Neuron (in vitro differentiated cells): ENCODE data around the gene ATP8B2.
"Not testable (repeated sequence)": the region's sequence is repeated elsewhere in the genome, so short reads cannot be mapped to it uniquely, and the experiment has no call there.

ENCODE experiments used
- H2AFZ ChIP-seq: one replicate; pipeline ENCODE4 v1.6.1; 2013; ENCODE audit warnings: low read depth, mild to moderate bottlenecking, inconsistent platforms, low read length, moderate library complexity
- H3K27me3 ChIP-seq: one replicate; pipeline ENCODE4 v1.6.1; 2013; ENCODE audit warnings: low read length; ENCODE audit not compliant: insufficient read depth
- H3K36me3 ChIP-seq: one replicate; pipeline ENCODE4 v1.6.1; 2013; ENCODE audit warnings: low read length; ENCODE audit not compliant: insufficient read depth
- H3K4me1 ChIP-seq: one replicate; pipeline ENCODE4 v1.6.1; 2013; ENCODE audit warnings: low read length; ENCODE audit not compliant: insufficient read depth
- H3K4me3 ChIP-seq: 2 replicates; pipeline ENCODE4 v1.5.1; 2013; ENCODE audit warnings: mild to moderate bottlenecking, low read length, moderate library complexity
- H3K9me3 ChIP-seq: one replicate; pipeline ENCODE4 v1.6.1; 2013; ENCODE audit warnings: low read length

Gene ATP8B2

GRCh38 chr1:154358519-154358918 is 33.2 kb downstream of the ATP8B2 start:
- H3K36me3 ChIP-seq, result no peaks in the 10 kb centered on the region
- H3K4me1 ChIP-seq, result peaks cover 7% of the 10 kb centered on the region
- H3K9me3 ChIP-seq, result no peaks in the 10 kb centered on the region
- H3K4me3 ChIP-seq, result no peak overlapping the region
- no peak overlapping the region for H2AFZ ChIP-seq
- no peaks in the 10 kb centered on the region for H3K27me3 ChIP-seq

GRCh38 chr1:154360288-154360687 is 35.0 kb downstream of the ATP8B2 start:
- Histone ChIP-seq H3K4me1 (no peaks in the 10 kb centered on the region), H3K36me3 (no peaks in the 10 kb centered on the region), H3K27me3 (no peaks in the 10 kb centered on the region), H3K4me3 (no peak overlapping the region), H2AFZ (no peak overlapping the region), H3K9me3 (no peaks in the 10 kb centered on the region)

GRCh38 chr1:154360881-154361280 is 35.6 kb downstream of the ATP8B2 start:
- H3K4me1 ChIP-seq, H3K36me3 ChIP-seq, H3K4me3 ChIP-seq, H3K27me3 ChIP-seq, H3K9me3 ChIP-seq, H2AFZ ChIP-seq: not testable (repeated sequence)

- Histone ChIP-seq H3K9me3 (no peaks in the 10 kb centered on the region), H3K4me3 (no peak overlapping the region), H3K4me1 (no peaks in the 10 kb centered on the region)
These were observed 36.0 kb downstream of the ATP8B2 start for GRCh38 chr1:154361357-154361756.

GRCh38 chr1:154371436-154371835 is 46.1 kb downstream of the ATP8B2 start:
- Histone ChIP-seq H3K4me1 (no peaks in the 10 kb centered on the region), H3K36me3 (no peaks in the 10 kb centered on the region), H3K27me3 (no peaks in the 10 kb centered on the region), H3K4me3 (no peak overlapping the region), H3K9me3 (no peaks in the 10 kb centered on the region), H2AFZ (no peak overlapping the region)

More at GRCh38 chr1:154361357-154361756, 36.0 kb downstream of the ATP8B2 start:
- no peaks in the 10 kb centered on the region for H3K27me3 ChIP-seq
- no peaks in the 10 kb centered on the region for H3K36me3 ChIP-seq
- no peak overlapping the region for H2AFZ ChIP-seq

GRCh38 chr1:154373777-154374357 is 48.5 kb downstream of the ATP8B2 start:
- not testable (repeated sequence) for H3K4me1 ChIP-seq, H2AFZ ChIP-seq, H3K9me3 ChIP-seq

GRCh38 chr1:154379301-154379700 is 54.0 kb downstream of the ATP8B2 start:
- no peak overlapping the region for H3K4me3 ChIP-seq
- no peaks in the 10 kb centered on the region for H3K27me3 ChIP-seq
- no peaks in the 10 kb centered on the region for H3K9me3 ChIP-seq
- no peak overlapping the region for H2AFZ ChIP-seq
- H3K36me3 ChIP-seq, result no peaks in the 10 kb centered on the region
- no peaks in the 10 kb centered on the region for H3K4me1 ChIP-seq

More at GRCh38 chr1:154373777-154374357, 48.5 kb downstream of the ATP8B2 start:
- not testable (repeated sequence) for H3K36me3 ChIP-seq, H3K4me3 ChIP-seq, H3K27me3 ChIP-seq

GRCh38 chr1:154384650-154385489 is 59.5 kb downstream of the ATP8B2 start:
- H3K36me3 ChIP-seq, result no peaks in the 10 kb centered on the region

GRCh38 chr1:154386643-154387352 is 61.5 kb downstream of the ATP8B2 start:
- no peaks in the 10 kb centered on the region for H3K36me3 ChIP-seq
- H3K27me3 ChIP-seq, result no peaks in the 10 kb centered on the region
- no peak overlapping the region for H3K4me3 ChIP-seq
- no peaks in the 10 kb centered on the region for H3K4me1 ChIP-seq
- no peak overlapping the region for H2AFZ ChIP-seq
- H3K9me3 ChIP-seq, result no peaks in the 10 kb centered on the region

More at GRCh38 chr1:154384650-154385489, 59.5 kb downstream of the ATP8B2 start:
- no peak overlapping the region for H2AFZ ChIP-seq
- no peak overlapping the region for H3K4me3 ChIP-seq
- H3K27me3 ChIP-seq, result no peaks in the 10 kb centered on the region
- no peaks in the 10 kb centered on the region for H3K9me3 ChIP-seq
- no peaks in the 10 kb centered on the region for H3K4me1 ChIP-seq

GRCh38 chr1:154391086-154391770 is 65.9 kb downstream of the ATP8B2 start:
- H3K9me3 ChIP-seq, result no peaks in the 10 kb centered on the region
- H3K36me3 ChIP-seq, result no peaks in the 10 kb centered on the region
- H3K4me1 ChIP-seq, result no peaks in the 10 kb centered on the region
- no peak overlapping the region for H3K4me3 ChIP-seq
- H2AFZ ChIP-seq, result no peak overlapping the region
- H3K27me3 ChIP-seq, result no peaks in the 10 kb centered on the region

- H3K4me1 ChIP-seq, result no peaks in the 10 kb centered on the region
- H3K4me3 ChIP-seq, result no peak overlapping the region
- no peaks in the 10 kb centered on the region for H3K9me3 ChIP-seq
- no peaks in the 10 kb centered on the region for H3K36me3 ChIP-seq
- H2AFZ ChIP-seq, result no peak overlapping the region
- H3K27me3 ChIP-seq, result peaks cover 7% of the 10 kb centered on the region
These were observed 72.8 kb downstream of the ATP8B2 start for GRCh38 chr1:154398141-154398540.

- Histone ChIP-seq H2AFZ (no peak overlapping the region), H3K9me3 (no peaks in the 10 kb centered on the region), H3K4me1 (no peaks in the 10 kb centered on the region), H3K27me3 (peaks cover 13% of the 10 kb centered on the region), H3K4me3 (no peak overlapping the region), H3K36me3 (no peaks in the 10 kb centered on the region)
These were observed 73.4 kb downstream of the ATP8B2 start for GRCh38 chr1:154398678-154399077.

- H3K9me3 ChIP-seq, result no peaks in the 10 kb centered on the region
- H3K4me1 ChIP-seq, result no peaks in the 10 kb centered on the region
- H3K36me3 ChIP-seq, result no peaks in the 10 kb centered on the region
- no peak overlapping the region for H2AFZ ChIP-seq
- H3K4me3 ChIP-seq, result no peak overlapping the region
- H3K27me3 ChIP-seq, result peaks cover 25% of the 10 kb centered on the region
These were observed 75.1 kb downstream of the ATP8B2 start for GRCh38 chr1:154400381-154400801.
